Measurements from ENCODE around the gene TPRKB.
"Not testable (repeated sequence)": the region's sequence is repeated elsewhere in the genome, so short reads cannot be mapped to it uniquely, and the experiment has no call there.

The TPRKB gene

GRCh38 chr2:73736378-73736777, 767 bp downstream of the TPRKB start:
- DNase-seq: no peak

- no peak for DNase-seq
These were observed 6.3 kb downstream of the TPRKB start for GRCh38 chr2:73730810-73731209.

- DNase-seq: no peak
These were observed 8.4 kb downstream of the TPRKB start for GRCh38 chr2:73728711-73729110.

- DNase-seq: no peak
These were observed 9.1 kb downstream of the TPRKB start for GRCh38 chr2:73728043-73728442.

- not testable (repeated sequence) for DNase-seq
These were observed 10.5 kb downstream of the TPRKB start for GRCh38 chr2:73726657-73727056.

GRCh38 chr2:73718851-73719621, 18.1 kb downstream of the TPRKB start:
- DNase-seq: no peak

- DNase-seq: no peak
These were observed 18.7 kb downstream of the TPRKB start for GRCh38 chr2:73718421-73718820.

- not testable (repeated sequence) for DNase-seq
These were observed 19.4 kb downstream of the TPRKB start for GRCh38 chr2:73717695-73718094.

- DNase-seq: no peak
These were observed 19.9 kb downstream of the TPRKB start for GRCh38 chr2:73717251-73717606.

GRCh38 chr2:73716543-73717250, 20.4 kb downstream of the TPRKB start:
- no peak for DNase-seq

- DNase-seq: no peak
These were observed 23.1 kb downstream of the TPRKB start for GRCh38 chr2:73714091-73714490.

- no peak for DNase-seq
These were observed 28.6 kb downstream of the TPRKB start for GRCh38 chr2:73708527-73708926.

- DNase-seq: no peak
These were observed 29.5 kb downstream of the TPRKB start for GRCh38 chr2:73707636-73708035.

GRCh38 chr2:73707058-73707457, 30.1 kb downstream of the TPRKB start:
- no peak for DNase-seq

GRCh38 chr2:73705091-73705490, 32.1 kb downstream of the TPRKB start:
- DNase-seq: no peak

- DNase-seq: no peak
These were observed 32.9 kb downstream of the TPRKB start for GRCh38 chr2:73704285-73704684.

GRCh38 chr2:73703675-73704074, 33.5 kb downstream of the TPRKB start:
- DNase-seq: no peak

- not testable (repeated sequence) for DNase-seq
These were observed 34.2 kb downstream of the TPRKB start for GRCh38 chr2:73702852-73703493.

GRCh38 chr2:73701968-73702665, 35.0 kb downstream of the TPRKB start:
- no peak for DNase-seq

GRCh38 chr2:73701448-73701765, 35.7 kb downstream of the TPRKB start:
- not testable (repeated sequence) for DNase-seq

- DNase-seq: no peak
These were observed 36.3 kb downstream of the TPRKB start for GRCh38 chr2:73700661-73701447.

GRCh38 chr2:73700131-73700611, 37.0 kb downstream of the TPRKB start:
- no peak for DNase-seq

GRCh38 chr2:73699437-73699836, 37.7 kb downstream of the TPRKB start:
- DNase-seq: no peak
